CD4-positive, alpha-beta memory T cell (primary cell): Measurements from ENCODE around the gene SLC16A5. TPM values are rescaled to one million over a fixed set of nuclear protein-coding genes. Genes with fewer than 3 reads are reported as not detected.

Source experiments
- CTCF ChIA-PET: fragments of 350-600 bp; sonication (Branson Sonifier 250); formaldehyde crosslinking; loops from one replicate; lab custom pipeline; 2021; ENCODE audit warnings: inconsistent platforms; ENCODE audit not compliant: partially characterized antibody; lab: Charles Lee
- POLR2A ChIA-PET: fragments of 350-600 bp; sonication (Branson Sonifier 250); formaldehyde crosslinking; loops from one replicate; lab custom pipeline; 2021; ENCODE audit not compliant: partially characterized antibody; lab: Charles Lee
- DNase-seq, 5 donors: peaks; one replicate each; pipeline versions ENCODE4 v3.0.0 to v3.0.0-alpha.2; 2020 to 2022; ENCODE audit warnings: mixed read lengths in 1 of 5
- H3K27ac ChIP-seq: one replicate; pipeline ENCODE4 v1.7.0; 2013; ENCODE audit warnings: low read depth, low read length
- H3K27me3 ChIP-seq: 2 replicates; pipeline ENCODE4 v1.7.0; 2013; ENCODE audit warnings: mild to moderate bottlenecking, low read length, moderate library complexity; ENCODE audit not compliant: insufficient read depth
- H3K36me3 ChIP-seq: 2 replicates; pipeline ENCODE4 v1.7.0; 2013; ENCODE audit warnings: mild to moderate bottlenecking, low read length, moderate library complexity; ENCODE audit not compliant: insufficient read depth
- H3K4me1 ChIP-seq: 2 replicates; pipeline ENCODE4 v1.7.0; 2013; ENCODE audit warnings: mild to moderate bottlenecking, low read length, moderate library complexity; ENCODE audit not compliant: insufficient read depth
- H3K4me3 ChIP-seq, 2 donors: one replicate each; pipeline ENCODE4 v1.7.0; 2013; ENCODE audit warnings: low read length in 2 of 2, mild to moderate bottlenecking in 1 of 2
- H3K9me3 ChIP-seq, 2 donors: one replicate each; pipeline ENCODE4 v1.7.0; 2013; ENCODE audit warnings: low read length in 2 of 2, control low read depth in 1 of 2; ENCODE audit not compliant: control insufficient read depth in 1 of 2
- H3K27ac Mint-ChIP-seq, 7 donors: one replicate each; pipeline ENCODE4 v1.8.0; 2020 to 2021; ENCODE audit warnings: mixed read lengths in 7 of 7, mild to moderate bottlenecking in 6 of 7, inconsistent platforms in 3 of 7, moderate library complexity in 3 of 7
- H3K27me3 Mint-ChIP-seq, 2 donors: one replicate each; pipeline ENCODE4 v1.8.0; 2020 to 2021; ENCODE audit warnings: mixed read lengths in 2 of 2
- H3K36me3 Mint-ChIP-seq, 2 donors: one replicate each; pipeline ENCODE4 v1.8.0; 2020 to 2021; ENCODE audit warnings: mixed read lengths in 2 of 2, inconsistent platforms in 1 of 2, mild to moderate bottlenecking in 1 of 2
- H3K4me1 Mint-ChIP-seq, 4 donors: one replicate each; pipeline ENCODE4 v1.8.0; 2020 to 2021; ENCODE audit warnings: mixed read lengths in 4 of 4, mild to moderate bottlenecking in 1 of 4
- H3K4me3 Mint-ChIP-seq, 8 donors: one replicate each; pipeline ENCODE4 v1.8.0; 2020 to 2021; ENCODE audit warnings: mixed read lengths in 8 of 8, mild to moderate bottlenecking in 7 of 8, moderate library complexity in 6 of 8, inconsistent platforms in 3 of 8
- H3K9me3 Mint-ChIP-seq, 8 donors: one replicate each; pipeline ENCODE4 v1.8.0; 2020 to 2021; ENCODE audit warnings: mixed read lengths in 8 of 8, mild to moderate bottlenecking in 5 of 8, inconsistent platforms in 3 of 8, moderate library complexity in 1 of 8
- intact Hi-C: fragments of 100-400 bp; cut with micrococcal nuclease; formaldehyde crosslinking; loops from one replicate; pipeline ENCODE4 v1.15.1; 2023
- polyA plus RNA-seq, 2 donors: library from polyadenylated mRNA; unstranded; fragments of 300-500 nt; fragmentation: Illumina TruSeq; gene quantifications; one replicate each; pipeline ENCODE4 v1.2.3, GENCODE V29; 2021
- total RNA-seq, 2 experiments: library from RNA; stranded (reverse); gene quantifications; one replicate each; pipeline ENCODE4 v1.2.3, GENCODE V29; 2021

Gene SLC16A5
- total and polyA plus RNA-seq, 4 experiments from 2014 or later = 2.9 to 13.9 (median 8.1) TPM

GRCh38 chr17:75147878-75148546 lies 60.3 kb downstream of the SLC16A5 start:
- no peak overlapping the region for H3K4me3 ChIP-seq
- POLR2A ChIA-PET = interaction anchor here (1.0 to 1.2 kb wide), 3 partner anchors 23 to 141 kb away, joined by 3 read pairs; partner anchors contain the start of gene SLC25A19
- H3K27ac ChIP-seq = no peak overlapping the region
- Mint-ChIP-seq H3K9me3 (no peaks in the 10 kb centered on the region), H3K4me1 (peaks cover 18 to 26% (median 20%) of the 10 kb centered on the region in 4 donors), H3K27me3 (no peaks in the 10 kb centered on the region), H3K36me3 (peaks cover 22 to 49% of the 10 kb centered on the region in 2 donors), H3K4me3 (no peak overlapping the region), H3K27ac (peak overlapping the region in 4 of 7 donors; percentile 56 to 91 (median 69))
- CTCF ChIA-PET = interaction anchor here (0.9 to 2.7 kb wide), 4 partner anchors 16 to 34 kb away, joined by 3 to 9 read pairs (median 6); partner anchors contain the start of gene NT5C
- no peak for DNase-seq
- no peaks in the 10 kb centered on the region for H3K27me3 ChIP-seq
- peaks cover 27% of the 10 kb centered on the region for H3K36me3 ChIP-seq
- no peaks in the 10 kb centered on the region for H3K9me3 ChIP-seq
- intact Hi-C loops = no loop called here
- H3K4me1 ChIP-seq = peaks cover 14% of the 10 kb centered on the region

GRCh38 chr17:75151930-75152329 lies 64.2 kb downstream of the SLC16A5 start:
- intact Hi-C loops = loop anchor here (2.0 to 5.0 kb wide), 2 partner anchors 21 to 40 kb away; partner anchors contain the start of gene NT5C
- CTCF ChIA-PET = interaction anchor here (0.9 kb wide), 1 partner anchor 20 kb away, joined by 3 read pairs; no protein-coding TSS in a partner anchor
- Histone ChIP-seq H3K9me3 (no peaks in the 10 kb centered on the region), H3K36me3 (peaks cover 5% of the 10 kb centered on the region), H3K27ac (peak overlapping the region; percentile 17), H3K4me1 (peaks cover 24% of the 10 kb centered on the region), H3K27me3 (no peaks in the 10 kb centered on the region), H3K4me3 (no peak overlapping the region)
- Mint-ChIP-seq H3K36me3 (peaks cover 12 to 29% of the 10 kb centered on the region in 2 donors), H3K27me3 (no peaks in the 10 kb centered on the region), H3K4me3 (peak overlapping the region; percentile 49 to 96 (median 94)), H3K9me3 (no peaks in the 10 kb centered on the region), H3K4me1 (peaks cover 29 to 37% (median 31%) of the 10 kb centered on the region in 4 donors), H3K27ac (peak overlapping the region in 5 of 7 donors; percentile 10 to 92 (median 74))
- peak in 1 of 5 donors; percentile 17 for DNase-seq
- POLR2A ChIA-PET = interaction anchor here (0.8 kb wide), 1 partner anchor 20 kb away, joined by 4 read pairs; the partner anchor contains the start of gene NT5C

GRCh38 chr17:75152523-75152921 lies 64.8 kb downstream of the SLC16A5 start:
- peak overlapping the region; percentile 50 for H3K27ac ChIP-seq
- H3K36me3 ChIP-seq = no peaks in the 10 kb centered on the region
- peaks cover 29 to 32% (median 31%) of the 10 kb centered on the region in 4 donors for H3K4me1 Mint-ChIP-seq
- ChIA-PET CTCF (interaction anchor here (1.1 kb wide), 1 partner anchor 38 kb away, joined by 5 read pairs; no protein-coding TSS in a partner anchor), POLR2A (interaction anchor here (0.7 to 1.0 kb wide), 3 partner anchors 29 to 38 kb away, joined by 3 to 4 read pairs (median 4); partner anchors contain the start of gene SUMO2)
- no peaks in the 10 kb centered on the region for H3K27me3 Mint-ChIP-seq
- H3K4me1 ChIP-seq = peaks cover 24% of the 10 kb centered on the region
- intact Hi-C loops = loop anchor here (2.0 to 5.0 kb wide), 2 partner anchors 22 to 40 kb away; partner anchors contain the start of gene NT5C
- H3K9me3 ChIP-seq = no peaks in the 10 kb centered on the region
- peak overlapping the region in 1 of 2 donors; percentile 40 for H3K4me3 ChIP-seq
- DNase-seq = no peak
- H3K36me3 Mint-ChIP-seq = peaks cover 6 to 23% of the 10 kb centered on the region in 2 donors
- H3K9me3 Mint-ChIP-seq = no peaks in the 10 kb centered on the region
- H3K27ac Mint-ChIP-seq = peak overlapping the region; percentile 59 to 94 (median 91)
- H3K27me3 ChIP-seq = no peaks in the 10 kb centered on the region
- peak overlapping the region; percentile 89 to 96 (median 94) for H3K4me3 Mint-ChIP-seq

DNA sequence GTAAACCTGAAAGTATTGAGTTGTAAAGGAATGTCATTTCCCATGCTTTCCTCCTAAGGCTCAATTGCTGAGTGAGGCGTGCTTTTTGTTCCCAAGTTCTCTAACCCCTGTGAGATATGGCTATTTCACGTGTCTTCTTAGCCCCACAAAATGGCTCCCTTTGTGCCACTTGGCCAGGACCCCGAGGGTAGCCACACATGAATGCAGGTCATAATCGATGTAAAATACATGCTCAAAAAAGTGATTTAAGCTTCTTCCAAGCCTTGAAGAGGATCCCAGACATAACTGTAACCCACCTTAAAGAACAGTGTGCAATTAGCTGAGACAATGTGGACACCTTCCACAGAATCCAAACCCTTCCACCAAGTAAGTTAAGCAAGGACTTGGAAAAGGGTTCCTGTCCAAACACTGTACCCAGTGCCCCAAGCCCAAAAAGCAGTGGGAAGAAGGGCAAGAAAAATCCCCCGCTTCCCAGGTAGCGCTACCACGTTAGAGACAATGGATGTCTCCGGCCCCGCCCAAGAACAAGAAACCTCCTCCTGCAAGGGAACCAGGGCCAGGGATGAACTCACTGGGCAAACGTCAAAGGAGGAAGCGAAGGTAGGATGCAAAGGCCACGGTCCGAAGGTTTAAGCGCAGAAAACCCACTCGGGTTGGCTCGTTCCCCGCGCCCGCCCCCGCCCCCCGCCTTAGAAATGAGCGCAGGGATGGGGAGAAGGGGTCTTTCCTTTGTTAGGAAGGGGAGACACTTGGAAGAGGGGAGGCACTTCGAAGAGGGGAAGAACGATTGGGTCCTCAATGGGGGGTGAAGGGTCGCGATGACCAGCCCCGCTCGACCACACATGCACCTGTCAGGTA lies 65.4 kb downstream of the SLC16A5 start:
- Histone ChIP-seq H3K27ac (peak overlapping the region; percentile 63), H3K36me3 (no peaks in the 10 kb centered on the region), H3K27me3 (no peaks in the 10 kb centered on the region), H3K4me3 (peak overlapping the region; percentile 40 to 85), H3K9me3 (no peaks in the 10 kb centered on the region), H3K4me1 (peaks cover 24% of the 10 kb centered on the region)
- Mint-ChIP-seq H3K27me3 (no peaks in the 10 kb centered on the region), H3K27ac (peak overlapping the region; percentile 74 to 94 (median 91)), H3K4me1 (peaks cover 28 to 32% (median 31%) of the 10 kb centered on the region in 4 donors), H3K9me3 (no peaks in the 10 kb centered on the region), H3K36me3 (peaks cover 5 to 17% of the 10 kb centered on the region in 2 donors), H3K4me3 (peak overlapping the region; percentile 89 to 96 (median 94))
- CTCF ChIA-PET = interaction anchor here (1.1 kb wide), 1 partner anchor 39 kb away, joined by 5 read pairs; no protein-coding TSS in a partner anchor
- no peak for DNase-seq
- intact Hi-C loops = loop anchor here (2.0 to 5.0 kb wide), 2 partner anchors 22 to 41 kb away; partner anchors contain the start of gene NT5C
- POLR2A ChIA-PET = interaction anchor here (0.6 to 1.6 kb wide), 5 partner anchors 28 to 118 kb away, joined by 3 to 4 read pairs (median 3); partner anchors contain the start of genes ARMC7, MIF4GD and SUMO2

DNA sequence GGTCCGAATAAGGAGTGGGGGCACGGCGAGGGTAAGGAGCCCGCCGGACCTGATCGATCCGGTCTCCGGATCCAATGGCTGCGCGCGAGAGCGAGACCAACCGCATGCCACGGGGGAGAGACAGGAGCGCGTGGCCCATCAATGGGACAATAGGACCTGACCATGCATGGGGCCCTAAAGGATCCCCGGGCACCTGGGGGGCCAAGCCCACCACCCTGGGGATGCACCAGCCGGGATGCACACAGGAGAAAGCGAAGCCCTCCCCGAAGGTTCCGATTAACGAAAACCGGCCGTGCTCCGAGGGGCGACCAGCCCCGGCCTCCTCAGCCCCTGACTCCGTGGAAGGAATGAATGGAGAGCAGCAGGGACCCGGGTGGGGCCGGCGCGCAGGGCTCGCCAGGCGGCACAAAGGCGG lies 66.0 kb downstream of the SLC16A5 start:
- no peak for DNase-seq
- Mint-ChIP-seq H3K27ac (peak overlapping the region; percentile 74 to 94 (median 91)), H3K4me1 (peaks cover 25 to 32% (median 30%) of the 10 kb centered on the region in 4 donors), H3K27me3 (no peaks in the 10 kb centered on the region), H3K9me3 (no peaks in the 10 kb centered on the region), H3K36me3 (peaks cover under 1 to 11% of the 10 kb centered on the region in 2 donors), H3K4me3 (peak overlapping the region; percentile 89 to 96 (median 94))
- intact Hi-C loops = loop anchor here (1.0 to 5.0 kb wide), 5 partner anchors 19 to 108 kb away; partner anchors contain the start of genes GGA3, MRPS7 and NT5C
- H3K4me1 ChIP-seq = peaks cover 24% of the 10 kb centered on the region
- no peaks in the 10 kb centered on the region for H3K27me3 ChIP-seq
- peak overlapping the region; percentile 63 for H3K27ac ChIP-seq
- ChIA-PET POLR2A (interaction anchor here (0.6 to 2.1 kb wide), 15 partner anchors 9 to 117 kb away, joined by 3 to 13 read pairs (median 6); partner anchors contain the start of genes MIF4GD, NT5C, NUP85 and SUMO2), CTCF (interaction anchor here (1.0 to 7.1 kb wide), 4 partner anchors 19 to 117 kb away, joined by 3 to 27 read pairs (median 4); partner anchors contain the start of genes MIF4GD and NT5C)
- H3K4me3 ChIP-seq = peak overlapping the region; percentile 40 to 85
- no peaks in the 10 kb centered on the region for H3K36me3 ChIP-seq
- no peaks in the 10 kb centered on the region for H3K9me3 ChIP-seq
